GM18909 (cell line): ENCODE measurements around the gene CT45A6.
"Not testable (repeated sequence)": the region's sequence is repeated elsewhere in the genome, so short reads cannot be mapped to it uniquely, and the experiment has no call there.

Experiments used
- ATAC-seq: cut with Tn5 transposase; IDR thresholded peaks from one replicate; pipeline ENCODE4 v1.9.1; 2021; ENCODE audit warnings: mild to moderate bottlenecking; ENCODE audit not compliant: unreplicated experiment, poor library complexity

The CT45A6 gene

GRCh38 chrX:135802687-135803086 is at the start of gene CT45A6:
Gene CT45A6 (minus strand): TSS chrX:135802787. CDS start chrX:135798993, 3,794 bp downstream.
- ATAC-seq = not testable (repeated sequence)

GRCh38 chrX:135837180-135837579 is 34.6 kb upstream of the CT45A6 start, which contains the start of gene CT45A7:
Gene CT45A7 (minus strand): TSS chrX:135837280. CDS start chrX:135833533, 3,747 bp downstream.
- ATAC-seq = not testable (repeated sequence)

GRCh38 chrX:135819912-135820311 is 17.3 kb upstream of the CT45A6 start, which contains the start of gene CT45A2:
Gene CT45A2 (minus strand): TSS chrX:135820012. CDS start chrX:135816265, 3,747 bp downstream.
- not testable (repeated sequence) for ATAC-seq

- ATAC-seq = not testable (repeated sequence)
Observed at GRCh38 chrX:135785403-135785802, 17.2 kb downstream of the CT45A6 start, which contains the start of gene CT45A5. Gene CT45A5 (minus strand): TSS chrX:135785503. CDS start chrX:135781729, 3,774 bp downstream.

GRCh38 chrX:135768091-135768490 is 34.5 kb downstream of the CT45A6 start, which contains the start of gene CT45A3:
Gene CT45A3 (minus strand): TSS chrX:135768191. CDS start chrX:135764444, 3,747 bp downstream.
- ATAC-seq = not testable (repeated sequence)

- not testable (repeated sequence) for ATAC-seq
Observed at GRCh38 chrX:135744739-135745138, 57.8 kb downstream of the CT45A6 start.
